Natural killer cell treated with Interleukin-12 subunit alpha and Interleukin-12 subunit beta and Interleukin-15 and Interleukin-18, amount 100 ng/mL, for 72 hours (primary cell): ENCODE data around the gene SMG5. TPM values are rescaled to one million over a fixed set of nuclear protein-coding genes. Genes with fewer than 3 reads are reported as not detected.
A peak's percentile ranks its signal among the peaks of the same experiment; 100 is the strongest.

ENCODE experiments used
- ATAC-seq, 2 donors: fragments of 150-1000 bp; cut with Tn5 transposase in 1 of 2; sonication (Bioruptor Pico), chemical (Tn5 transposase) in 1 of 2; 2 replicates each; pipeline ENCODE4 v1.10.0; 2021
- DNase-seq: peaks from one replicate; pipeline ENCODE4 v3.0.0; 2022; ENCODE audit warnings: low spot score
- H3K27ac Mint-ChIP-seq, 2 donors: 1 replicate in 1 of 2; 2 replicates in 1 of 2; pipeline ENCODE4 v1.8.0; 2022; ENCODE audit warnings: mixed read lengths in 2 of 2, mild to moderate bottlenecking in 1 of 2, moderate library complexity in 1 of 2
- H3K27me3 Mint-ChIP-seq, 2 donors: 1 replicate in 1 of 2; 2 replicates in 1 of 2; pipeline ENCODE4 v1.8.0; 2022; ENCODE audit warnings: mixed read lengths in 2 of 2
- H3K36me3 Mint-ChIP-seq: one replicate; pipeline ENCODE4 v1.8.0; 2022; ENCODE audit warnings: mixed read lengths
- H3K4me1 Mint-ChIP-seq, 2 donors: 1 replicate in 1 of 2; 2 replicates in 1 of 2; pipeline ENCODE4 v1.8.0; 2022; ENCODE audit warnings: low read depth in 2 of 2, mixed read lengths in 2 of 2, mild to moderate bottlenecking in 1 of 2
- H3K4me3 Mint-ChIP-seq: one replicate; pipeline ENCODE4 v1.8.0; 2022; ENCODE audit warnings: mixed read lengths
- H3K9me3 Mint-ChIP-seq: 2 replicates; pipeline ENCODE4 v1.8.0; 2022; ENCODE audit warnings: mixed read lengths
- total RNA-seq, 2 donors: library from RNA; stranded (reverse); gene quantifications; one replicate each; pipeline ENCODE4 v1.2.3, GENCODE V29; 2022

SMG5 gene
- total RNA-seq, 2 donors from 2014 or later, result 89.3 to 130 TPM

DNA sequence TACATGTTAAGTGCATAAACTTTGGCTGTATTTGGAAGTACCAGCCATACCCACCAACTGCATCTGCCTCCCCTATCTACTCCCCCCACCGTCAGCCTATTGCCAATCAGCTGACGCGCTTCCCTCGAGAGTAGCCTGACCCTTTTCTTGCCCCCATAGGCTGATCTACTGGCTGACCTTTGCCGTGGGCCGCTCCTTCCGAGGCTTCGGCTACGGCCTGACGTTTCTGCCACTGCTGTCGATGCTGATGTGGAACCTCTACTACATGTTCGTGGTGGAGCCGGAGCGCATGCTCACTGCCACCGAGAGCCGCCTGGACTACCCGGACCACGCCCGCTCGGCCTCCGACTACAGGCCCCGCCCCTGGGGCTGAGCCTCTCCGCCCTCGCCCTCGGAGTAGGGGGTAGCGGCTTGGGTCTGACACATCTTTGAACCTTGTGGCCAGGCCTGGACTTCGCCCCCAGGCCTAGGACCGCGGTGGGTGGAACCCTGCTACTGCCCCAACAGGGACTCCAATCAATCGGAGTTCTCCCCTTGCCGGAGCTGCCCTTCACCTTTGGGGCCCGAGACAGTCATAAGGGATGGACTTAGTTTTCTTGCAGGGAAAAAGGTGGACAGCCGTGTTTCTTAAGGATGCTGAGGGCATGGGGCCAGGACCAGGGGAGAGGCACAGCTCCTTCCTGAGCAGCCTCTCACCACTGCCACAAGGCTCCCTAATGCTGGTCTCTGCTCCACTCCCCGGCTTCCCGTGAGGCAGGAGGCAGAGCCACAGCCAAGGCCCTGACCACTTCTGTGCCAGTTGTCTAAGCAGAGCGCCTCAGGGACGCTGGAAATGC is 8.8 kb upstream of the SMG5 start:
- Mint-ChIP-seq H3K27me3 (no peaks in the 10 kb centered on the region), H3K27ac (peak overlapping the region; percentile 40 to 79), H3K4me3 (peak overlapping the region; percentile 73), H3K36me3 (no peaks in the 10 kb centered on the region), H3K4me1 (peaks cover 15 to 21% of the 10 kb centered on the region in 2 donors), H3K9me3 (no peaks in the 10 kb centered on the region)
- ATAC-seq, result peak; percentile 87 to 90
- peak; percentile 78 for DNase-seq

DNA sequence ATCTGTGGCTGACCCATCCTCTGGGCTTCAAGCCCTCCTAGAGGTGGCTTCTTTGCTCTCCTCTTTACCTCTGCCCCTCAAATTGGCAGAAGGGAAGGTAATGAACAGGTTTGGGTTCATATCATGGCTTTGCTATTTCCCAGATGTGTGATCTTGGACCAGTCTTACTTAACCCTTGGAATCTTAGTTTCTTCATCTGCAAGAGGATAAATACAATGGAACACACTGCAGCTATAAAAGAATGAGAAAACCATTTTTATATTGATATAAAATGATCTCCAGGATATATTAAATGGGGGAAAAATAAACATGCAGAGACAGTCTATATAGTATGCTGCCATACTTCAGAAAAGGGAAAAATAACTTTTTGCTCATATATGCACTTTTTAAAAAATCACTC is 7.2 kb upstream of the SMG5 start:
- Mint-ChIP-seq H3K4me3 (no peak overlapping the region), H3K36me3 (no peaks in the 10 kb centered on the region), H3K27ac (no peak overlapping the region), H3K4me1 (peaks cover 10 to 18% of the 10 kb centered on the region in 2 donors), H3K9me3 (no peaks in the 10 kb centered on the region), H3K27me3 (no peaks in the 10 kb centered on the region)
- ATAC-seq (no peak), DNase-seq (no peak)

DNA sequence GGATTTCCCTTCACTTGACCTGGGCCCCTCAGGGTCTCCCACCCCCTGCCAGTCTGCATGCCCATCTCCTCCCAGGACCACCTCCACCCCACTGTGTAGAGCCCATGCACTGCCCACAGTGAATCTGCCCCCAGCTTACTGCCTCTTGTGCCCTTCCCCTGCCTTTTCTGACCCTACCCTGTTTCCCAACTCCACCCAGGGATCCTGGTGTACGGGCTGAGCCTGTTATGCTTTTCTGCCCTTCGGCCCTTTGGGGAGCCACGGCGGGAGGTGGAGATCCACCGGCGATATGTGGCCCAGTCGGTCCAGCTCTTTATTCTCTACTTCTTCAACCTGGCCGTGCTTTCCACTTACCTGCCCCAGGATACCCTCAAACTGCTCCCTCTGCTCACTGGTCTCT is 3.4 kb upstream of the SMG5 start:
- ATAC-seq (no peak), DNase-seq (no peak)
- H3K4me3 Mint-ChIP-seq, result no peak overlapping the region
- no peak overlapping the region for H3K27ac Mint-ChIP-seq
- no peaks in the 10 kb centered on the region for H3K9me3 Mint-ChIP-seq
- peaks cover 25 to 28% of the 10 kb centered on the region in 2 donors for H3K4me1 Mint-ChIP-seq
- H3K36me3 Mint-ChIP-seq, result no peaks in the 10 kb centered on the region
- no peaks in the 10 kb centered on the region for H3K27me3 Mint-ChIP-seq

DNA sequence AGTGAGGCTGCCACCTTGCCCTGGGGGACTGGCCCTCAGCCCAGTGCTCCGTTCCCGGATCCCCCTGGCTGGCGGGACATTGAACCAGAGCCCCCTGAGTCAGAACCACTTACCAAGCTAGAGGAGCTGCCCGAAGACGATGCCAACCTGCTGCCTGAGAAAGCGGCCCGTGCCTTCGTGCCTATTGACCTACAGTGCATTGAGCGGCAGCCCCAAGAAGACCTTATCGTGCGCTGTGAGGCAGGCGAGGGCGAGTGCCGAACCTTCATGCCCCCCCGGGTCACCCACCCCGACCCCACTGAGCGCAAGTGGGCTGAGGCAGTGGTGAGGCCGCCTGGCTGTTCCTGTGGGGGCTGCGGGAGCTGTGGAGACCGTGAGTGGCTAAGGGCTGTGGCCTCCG is 2.8 kb upstream of the SMG5 start:
- DNase-seq, result no peak
- Mint-ChIP-seq H3K27me3 (no peaks in the 10 kb centered on the region), H3K36me3 (no peaks in the 10 kb centered on the region), H3K4me3 (no peak overlapping the region), H3K4me1 (peaks cover 26 to 33% of the 10 kb centered on the region in 2 donors), H3K27ac (no peak overlapping the region), H3K9me3 (no peaks in the 10 kb centered on the region)
- no peak for ATAC-seq

DNA sequence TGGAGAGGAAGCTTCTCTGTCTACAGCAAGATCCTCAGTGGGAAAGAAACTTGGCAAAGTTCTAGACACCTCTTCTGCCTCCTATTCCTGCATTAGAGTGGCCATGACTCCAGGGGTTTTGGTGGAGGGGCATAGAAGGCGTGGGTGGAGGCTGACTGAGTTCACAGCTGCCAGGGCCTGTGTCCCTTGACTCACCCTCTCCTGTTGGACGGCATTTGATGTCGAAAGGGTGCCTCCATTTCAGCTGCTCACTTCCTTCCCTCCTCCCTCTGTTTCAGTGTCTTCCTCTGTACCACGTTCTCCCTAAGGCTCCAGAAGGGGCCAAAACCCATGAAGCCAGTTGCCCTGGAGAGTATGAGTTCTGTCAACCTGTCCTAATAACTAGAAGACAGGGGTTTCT is 2.1 kb upstream of the SMG5 start:
- no peak overlapping the region for H3K4me3 Mint-ChIP-seq
- no peaks in the 10 kb centered on the region for H3K9me3 Mint-ChIP-seq
- no peak for ATAC-seq
- H3K4me1 Mint-ChIP-seq, result peaks cover 31 to 35% of the 10 kb centered on the region in 2 donors
- no peak overlapping the region for H3K27ac Mint-ChIP-seq
- DNase-seq, result no peak
- no peaks in the 10 kb centered on the region for H3K36me3 Mint-ChIP-seq
- H3K27me3 Mint-ChIP-seq, result no peaks in the 10 kb centered on the region

DNA sequence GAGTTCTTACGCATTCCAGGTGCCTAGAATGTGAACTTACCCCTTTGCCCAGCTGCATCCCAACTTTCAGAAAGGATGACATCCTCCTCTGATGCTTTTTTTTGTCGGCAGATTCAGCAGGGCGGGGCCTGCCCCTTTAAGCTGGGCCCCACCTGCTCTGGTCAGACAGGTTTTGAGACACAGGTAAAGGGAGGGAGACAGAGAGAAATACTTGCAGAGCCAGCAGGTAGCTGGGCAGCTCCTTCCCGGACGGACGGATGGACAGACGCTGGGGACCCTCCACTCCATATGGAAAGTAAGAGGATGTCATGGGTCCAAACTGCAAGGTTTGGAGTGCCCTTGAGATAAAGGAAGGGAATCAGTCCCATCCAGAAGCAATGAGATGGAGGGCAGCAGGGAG is 1.5 kb upstream of the SMG5 start, which contains the start of gene TMEM79:
TSS of gene TMEM79 (plus strand) at position 214 of the 400 bp plus-strand sequence. CDS start 902 bp downstream, outside the sequence.
- Mint-ChIP-seq H3K4me3 (peak within 1 kb of the TSS; percentile 99), H3K27ac (peak within 1 kb of the TSS; percentile 93 to 98), H3K36me3 (no peaks in the 10 kb centered on the region), H3K9me3 (no peaks in the 10 kb centered on the region), H3K4me1 (peaks cover 31 to 35% of the 10 kb centered on the region in 2 donors), H3K27me3 (no peaks in the 10 kb centered on the region)
- no peak for DNase-seq
- no peak for ATAC-seq

DNA sequence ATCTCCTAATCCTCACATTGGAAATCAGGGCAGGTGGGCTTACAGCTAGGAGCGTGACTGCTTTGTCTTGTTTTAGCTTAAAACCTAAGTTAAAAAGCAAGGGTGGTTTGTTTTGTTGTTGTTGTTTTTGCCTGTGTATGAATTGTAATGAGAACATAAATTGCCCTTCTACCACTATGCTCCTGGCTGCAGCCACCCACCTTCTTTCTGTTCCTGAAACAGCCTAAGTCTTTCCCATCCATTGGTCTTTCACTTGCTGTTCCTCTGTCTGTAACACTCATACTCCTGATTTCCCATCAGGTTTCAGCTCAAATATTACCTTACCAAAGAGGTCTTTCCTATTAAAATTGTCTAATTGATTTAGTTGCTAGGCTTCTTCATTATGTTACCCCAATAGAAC is 896 bp upstream of the SMG5 start:
- no peak for DNase-seq
- Mint-ChIP-seq H3K4me1 (peaks cover 31 to 35% of the 10 kb centered on the region in 2 donors), H3K36me3 (peaks cover 3% of the 10 kb centered on the region), H3K4me3 (peak overlapping the region; percentile 99), H3K27me3 (no peaks in the 10 kb centered on the region), H3K9me3 (no peaks in the 10 kb centered on the region), H3K27ac (peak overlapping the region; percentile 93 to 98)
- ATAC-seq, result no peak

DNA sequence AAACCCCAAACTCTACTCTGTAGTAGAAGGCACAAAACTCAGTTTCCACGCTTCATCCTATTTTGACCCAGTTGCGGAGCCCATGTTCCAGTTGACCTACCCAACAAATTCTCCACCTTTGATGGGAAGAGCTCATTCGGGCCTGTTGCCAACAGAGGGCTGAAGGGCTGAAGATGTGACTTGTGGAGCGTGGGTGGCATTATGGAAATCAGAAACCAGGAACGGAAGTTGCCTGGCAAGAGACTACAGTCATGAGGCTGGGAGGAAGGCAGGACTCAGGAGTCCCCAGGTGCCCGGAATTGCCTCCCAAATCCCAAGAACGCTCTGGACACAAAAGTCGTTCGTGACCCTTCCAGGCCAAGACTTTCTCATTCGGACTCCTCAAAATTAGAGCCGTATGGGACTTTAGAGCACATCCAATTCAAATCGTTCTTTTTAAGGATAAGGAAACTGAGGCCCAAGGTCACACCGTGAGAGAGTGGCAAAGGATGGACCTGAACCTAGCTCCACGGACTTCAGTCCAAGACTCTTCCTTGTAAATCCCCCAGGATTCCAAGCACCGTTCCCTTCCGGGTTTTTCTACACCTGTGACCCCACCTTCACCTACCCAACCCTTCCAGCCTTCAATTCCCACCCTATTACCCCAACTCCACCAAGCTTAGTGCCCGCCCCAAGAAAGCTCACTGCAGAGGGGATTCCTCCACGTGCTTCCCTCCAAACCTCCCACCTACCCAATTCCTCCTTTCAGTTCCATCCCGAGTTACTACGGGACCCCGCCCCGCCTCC is 739 bp downstream of the SMG5 start:
- peak overlapping the region; percentile 93 to 98 for H3K27ac Mint-ChIP-seq
- H3K4me1 Mint-ChIP-seq, result peaks cover 35 to 42% of the 10 kb centered on the region in 2 donors
- ATAC-seq, result no peak
- H3K9me3 Mint-ChIP-seq, result no peaks in the 10 kb centered on the region
- no peaks in the 10 kb centered on the region for H3K27me3 Mint-ChIP-seq
- H3K36me3 Mint-ChIP-seq, result peaks cover 15% of the 10 kb centered on the region
- peak overlapping the region; percentile 99 for H3K4me3 Mint-ChIP-seq
- DNase-seq, result no peak

DNA sequence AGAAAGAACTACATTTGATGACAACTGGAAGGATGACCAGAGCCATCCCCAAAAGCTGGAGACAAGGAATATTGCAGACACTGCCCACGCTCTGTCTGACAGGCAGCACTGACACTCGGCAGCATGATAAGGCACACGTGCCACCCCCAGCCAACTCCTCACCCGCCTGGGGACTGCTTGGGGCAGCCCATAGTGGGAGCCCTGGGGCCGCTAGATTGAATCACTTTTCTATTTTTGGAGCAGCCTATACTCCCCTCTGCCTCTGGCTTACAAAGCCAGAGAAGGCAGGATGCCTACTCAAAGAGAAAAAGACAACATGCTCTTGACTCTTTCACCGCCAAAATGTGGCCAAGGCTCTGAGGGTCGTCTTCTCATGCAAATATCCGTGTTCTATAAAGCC is 1.3 kb downstream of the SMG5 start:
- H3K36me3 Mint-ChIP-seq, result peaks cover 15% of the 10 kb centered on the region
- H3K4me3 Mint-ChIP-seq, result peak overlapping the region; percentile 99
- H3K27ac Mint-ChIP-seq, result peak overlapping the region; percentile 93 to 98
- no peaks in the 10 kb centered on the region for H3K9me3 Mint-ChIP-seq
- H3K27me3 Mint-ChIP-seq, result no peaks in the 10 kb centered on the region
- H3K4me1 Mint-ChIP-seq, result peaks cover 35 to 42% of the 10 kb centered on the region in 2 donors
- DNase-seq, result no peak
- ATAC-seq, result peak in 1 of 2 donors; percentile 70

DNA sequence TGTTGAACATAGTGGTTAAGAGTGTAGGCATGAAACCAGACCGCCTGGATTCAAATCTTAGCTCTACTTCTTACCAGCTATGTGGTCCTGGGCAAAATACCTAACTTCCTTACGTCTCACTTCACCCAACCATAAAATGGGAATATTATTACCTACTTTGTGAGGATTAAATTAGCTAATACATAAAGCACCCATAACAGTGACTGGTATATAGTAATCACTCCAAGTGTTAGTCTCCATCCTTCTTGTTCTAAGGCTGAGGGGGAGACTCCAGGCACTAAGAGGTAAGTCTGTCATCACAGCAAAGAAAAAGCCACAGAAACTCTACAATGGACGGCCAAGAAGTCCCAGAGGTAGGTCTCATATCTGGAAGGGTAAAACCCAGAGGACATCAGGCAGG is 2.8 kb downstream of the SMG5 start:
- Mint-ChIP-seq H3K9me3 (no peaks in the 10 kb centered on the region), H3K36me3 (peaks cover 20% of the 10 kb centered on the region), H3K27me3 (no peaks in the 10 kb centered on the region), H3K4me3 (peak overlapping the region; percentile 99), H3K27ac (peak overlapping the region in 1 of 2 donors; percentile 21), H3K4me1 (peaks cover 35 to 42% of the 10 kb centered on the region in 2 donors)
- ATAC-seq (no peak), DNase-seq (no peak)

DNA sequence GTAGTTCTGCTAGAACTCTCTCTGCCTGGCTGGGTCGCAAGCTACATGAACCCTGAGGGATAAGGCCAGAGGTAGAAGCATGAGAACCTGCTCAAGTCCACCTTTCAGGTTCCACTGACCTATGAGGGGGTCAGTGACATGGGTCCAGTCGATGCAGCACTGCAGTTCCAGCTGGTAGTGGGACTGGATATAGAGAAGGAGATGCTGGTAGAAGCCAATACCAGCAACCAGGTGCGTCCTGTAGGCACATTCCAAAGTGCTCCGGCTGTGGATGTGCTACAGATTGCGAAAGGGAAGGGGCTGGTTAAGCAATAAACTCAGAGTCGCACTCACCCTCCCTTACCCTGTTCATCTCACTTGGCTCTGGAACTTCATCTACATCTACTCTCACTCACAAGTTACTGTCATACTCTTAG is 5.7 kb downstream of the SMG5 start:
- ATAC-seq, result no peak
- Mint-ChIP-seq H3K27ac (peak overlapping the region in 1 of 2 donors; percentile 52), H3K36me3 (peaks cover 40% of the 10 kb centered on the region), H3K27me3 (no peaks in the 10 kb centered on the region), H3K4me1 (peaks cover 17 to 27% of the 10 kb centered on the region in 2 donors), H3K4me3 (no peak overlapping the region), H3K9me3 (no peaks in the 10 kb centered on the region)
- DNase-seq, result no peak

DNA sequence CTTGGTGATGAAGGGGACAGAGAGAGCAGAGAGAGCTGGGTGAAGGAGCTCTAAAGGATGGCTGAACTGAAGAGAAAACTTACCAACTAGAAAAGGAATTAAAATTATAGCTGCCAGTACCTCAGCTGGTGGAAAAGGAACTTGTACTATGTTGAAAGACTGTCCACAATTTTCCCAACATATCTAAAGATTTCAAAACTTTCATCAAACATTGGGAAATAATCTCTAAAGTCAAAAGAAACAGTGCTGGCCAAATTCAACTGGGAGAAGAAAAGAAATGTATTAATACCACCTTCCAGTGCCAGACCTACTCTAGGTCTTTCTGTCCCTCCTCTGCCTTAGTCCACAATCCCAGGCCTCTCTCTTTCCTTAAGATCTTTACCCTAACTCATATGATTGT is 6.1 kb downstream of the SMG5 start:
- Mint-ChIP-seq H3K9me3 (no peaks in the 10 kb centered on the region), H3K27me3 (no peaks in the 10 kb centered on the region), H3K4me1 (peaks cover 13 to 26% of the 10 kb centered on the region in 2 donors), H3K4me3 (no peak overlapping the region), H3K36me3 (peaks cover 40% of the 10 kb centered on the region), H3K27ac (no peak overlapping the region)
- ATAC-seq, result no peak
- DNase-seq, result no peak

DNA sequence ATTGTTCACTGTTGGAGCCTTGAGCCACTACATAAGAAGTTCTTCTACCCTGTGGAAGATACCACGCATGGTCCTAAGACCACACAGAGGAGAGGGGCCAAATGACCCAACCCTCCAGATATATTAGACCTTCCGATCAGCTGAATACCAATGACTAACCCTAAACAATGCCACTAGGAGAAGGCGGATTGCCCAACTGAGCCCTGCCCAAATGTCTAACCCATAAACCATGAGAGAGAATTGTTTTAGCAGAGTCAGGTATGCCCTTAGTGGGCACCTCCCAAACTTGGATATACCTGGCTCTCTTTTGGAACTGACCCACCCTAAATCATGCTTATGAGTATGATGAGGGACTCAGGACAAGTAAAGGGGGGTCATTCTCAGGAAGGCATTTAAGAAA is 12.3 kb downstream of the SMG5 start:
- no peaks in the 10 kb centered on the region for H3K27me3 Mint-ChIP-seq
- DNase-seq (no peak), ATAC-seq (no peak)
- no peak overlapping the region for H3K4me3 Mint-ChIP-seq
- peaks cover 42% of the 10 kb centered on the region for H3K36me3 Mint-ChIP-seq
- H3K27ac Mint-ChIP-seq, result no peak overlapping the region
- H3K9me3 Mint-ChIP-seq, result no peaks in the 10 kb centered on the region
- peaks cover 0 to 4% of the 10 kb centered on the region in 2 donors for H3K4me1 Mint-ChIP-seq

DNA sequence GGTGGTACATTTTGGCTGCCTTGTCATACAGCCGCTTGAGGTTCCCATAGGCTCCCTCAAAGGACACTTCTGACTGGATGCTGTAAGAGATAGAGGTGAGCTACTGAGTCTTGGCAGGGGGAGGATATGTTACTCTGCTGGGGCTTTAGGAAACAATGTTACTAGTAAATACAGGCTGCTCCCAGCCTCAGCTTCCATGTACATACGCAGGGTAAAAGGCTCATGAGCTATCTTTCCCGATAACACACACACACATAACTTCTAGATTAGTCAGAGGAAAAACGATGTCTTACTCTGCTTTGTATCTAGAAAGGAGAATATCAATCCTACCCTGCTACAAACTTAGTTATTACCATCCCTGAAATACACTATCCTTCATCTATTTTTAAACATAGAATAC is 14.3 kb downstream of the SMG5 start:
- Mint-ChIP-seq H3K27ac (no peak overlapping the region), H3K9me3 (no peaks in the 10 kb centered on the region), H3K4me3 (no peak overlapping the region), H3K4me1 (peaks cover 0 to 7% of the 10 kb centered on the region in 2 donors), H3K27me3 (no peaks in the 10 kb centered on the region), H3K36me3 (peaks cover 36% of the 10 kb centered on the region)
- ATAC-seq, result no peak
- no peak for DNase-seq
